ENCODE data around the gene FAM118A.

Gene FAM118A

DNA sequence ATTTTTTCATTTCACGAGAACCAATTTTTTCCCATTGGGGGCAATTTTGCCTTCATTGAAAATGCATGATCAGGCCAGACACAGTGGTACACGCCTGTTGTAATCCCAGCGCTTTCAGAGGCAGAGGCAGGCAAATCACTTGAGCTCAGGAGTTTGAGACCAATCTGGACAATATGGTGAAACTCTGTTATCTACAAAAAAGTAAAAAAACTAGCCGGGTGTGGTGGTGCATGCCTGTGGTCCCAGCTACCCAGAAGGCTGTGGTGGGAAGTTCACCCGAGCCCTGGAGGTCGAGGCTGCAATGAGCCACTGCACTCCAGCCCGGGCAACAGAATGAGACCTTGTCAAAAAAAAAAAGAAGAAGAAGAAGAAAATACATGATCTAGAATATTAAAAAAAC lies 44.2 kb upstream of the FAM118A start:
- H3K4me3 ChIP-seq (ENCODE audit: control insufficient read depth in 1 of 7, extremely low read depth in 1 of 7, insufficient read depth in 4 of 7, low read depth in 2 of 7, low read length in 6 of 7), result no peak overlapping the region
- ChIA-PET POLR2A (no interaction called here), CTCF (no interaction called here)
- no peak for DNase-seq
- H3K27ac ChIP-seq (ENCODE audit: insufficient read depth in 1 of 2, low read depth in 1 of 2, low read length in 2 of 2, poor library complexity in 1 of 2, severe bottlenecking in 2 of 2), result no peak overlapping the region
- WGBS (ENCODE audit: insufficient coverage), result 61% methylated on average over 3 of the region's 7 CpGs
- H3K36me3 ChIP-seq (ENCODE audit: control insufficient read depth in 4 of 4, insufficient read depth in 4 of 4, low read length in 3 of 4), result no peaks in the 10 kb centered on the region
- peaks cover 0 to 13% (median 7%) of the 10 kb centered on the region in 5 experiments for H3K27me3 ChIP-seq (replicated peaks in 2 of 5; ENCODE audit: control insufficient read depth in 4 of 5, insufficient read depth in 5 of 5, low read length in 4 of 5)
- peaks cover 0 to 39% (median 29%) of the 10 kb centered on the region in 4 experiments for H3K4me1 ChIP-seq (ENCODE audit: control extremely low read depth in 1 of 4, control insufficient read depth in 4 of 4, insufficient read depth in 4 of 4, low read length in 3 of 4)
- no peaks in the 10 kb centered on the region for H3K9me3 ChIP-seq (ENCODE audit: control extremely low read depth in 1 of 5, control insufficient read depth in 4 of 5, insufficient read depth in 2 of 5, low read depth in 1 of 5, low read length in 4 of 5)

DNA sequence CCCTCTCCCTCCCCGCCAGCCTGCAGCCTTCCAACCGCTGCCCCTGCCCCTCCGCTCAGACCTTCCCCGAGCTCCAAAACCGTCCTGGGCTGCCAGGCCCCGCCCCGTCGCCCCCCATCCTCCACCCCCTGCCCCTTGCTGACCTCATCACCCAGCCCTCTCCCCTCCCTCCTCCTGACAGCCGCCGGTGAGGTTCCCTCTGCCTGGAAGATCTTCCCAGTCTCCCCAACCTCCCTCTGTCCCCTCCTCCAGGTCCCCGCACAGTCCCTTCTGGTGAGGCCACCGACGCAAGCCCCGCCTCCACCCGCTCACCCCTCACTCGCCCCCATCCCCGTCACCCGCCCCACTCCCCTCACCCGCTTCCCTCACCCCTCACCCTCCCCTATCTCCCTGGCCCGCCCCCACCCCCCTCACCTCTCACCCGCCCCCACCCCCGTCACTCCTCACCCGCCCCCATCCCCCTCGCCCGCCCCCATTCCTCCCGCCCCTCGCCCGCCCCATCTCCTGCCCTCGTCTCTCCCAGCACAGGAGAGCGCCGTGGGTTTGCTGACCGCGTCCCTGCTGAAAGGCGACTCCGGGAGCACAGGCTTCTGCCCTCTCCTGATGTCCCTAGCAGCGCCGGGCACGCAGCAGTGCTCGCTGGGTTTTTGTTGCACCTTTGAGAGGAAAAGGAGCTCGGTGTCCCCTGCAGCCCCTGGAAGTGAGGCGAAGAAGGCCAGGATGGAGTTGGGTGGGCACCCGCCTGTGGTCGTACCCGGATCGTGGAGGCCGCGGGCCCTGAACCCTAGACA lies 41.4 kb upstream of the FAM118A start:
- 0% methylated on average over 19 of the region's 47 CpGs for WGBS (ENCODE audit: insufficient coverage)
- POLR2A ChIA-PET, result interaction anchor here (0.5 to 0.6 kb wide), 3 partner anchors 40 to 508 kb away, joined by 3 read pairs; no protein-coding TSS in a partner anchor
- Histone ChIP-seq H3K4me1 (ENCODE audit: control extremely low read depth in 1 of 4, control insufficient read depth in 4 of 4, insufficient read depth in 4 of 4, low read length in 3 of 4) (peaks cover 0 to 22% (median 22%) of the 10 kb centered on the region in 4 experiments), H3K27ac (ENCODE audit: insufficient read depth in 1 of 2, low read depth in 1 of 2, low read length in 2 of 2, poor library complexity in 1 of 2, severe bottlenecking in 2 of 2) (no peak overlapping the region), H3K27me3 (replicated peaks in 2 of 5; ENCODE audit: control insufficient read depth in 4 of 5, insufficient read depth in 5 of 5, low read length in 4 of 5) (peaks cover 0 to 17% (median 7%) of the 10 kb centered on the region in 5 experiments), H3K36me3 (ENCODE audit: control insufficient read depth in 4 of 4, insufficient read depth in 4 of 4, low read length in 3 of 4) (no peaks in the 10 kb centered on the region), H3K9me3 (ENCODE audit: control extremely low read depth in 1 of 5, control insufficient read depth in 4 of 5, insufficient read depth in 2 of 5, low read depth in 1 of 5, low read length in 4 of 5) (no peaks in the 10 kb centered on the region), H3K4me3 (ENCODE audit: control insufficient read depth in 1 of 7, extremely low read depth in 1 of 7, insufficient read depth in 4 of 7, low read depth in 2 of 7, low read length in 6 of 7) (peak overlapping the region; percentile 19 to 85 (median 69))
- DNase-seq, result peak in 2 of 3 donors; percentile 48 to 59
- CTCF ChIA-PET, result interaction anchor here (0.8 to 2.4 kb wide), 3 partner anchors 15 to 283 kb away, joined by 3 to 12 read pairs (median 4); no protein-coding TSS in a partner anchor

DNA sequence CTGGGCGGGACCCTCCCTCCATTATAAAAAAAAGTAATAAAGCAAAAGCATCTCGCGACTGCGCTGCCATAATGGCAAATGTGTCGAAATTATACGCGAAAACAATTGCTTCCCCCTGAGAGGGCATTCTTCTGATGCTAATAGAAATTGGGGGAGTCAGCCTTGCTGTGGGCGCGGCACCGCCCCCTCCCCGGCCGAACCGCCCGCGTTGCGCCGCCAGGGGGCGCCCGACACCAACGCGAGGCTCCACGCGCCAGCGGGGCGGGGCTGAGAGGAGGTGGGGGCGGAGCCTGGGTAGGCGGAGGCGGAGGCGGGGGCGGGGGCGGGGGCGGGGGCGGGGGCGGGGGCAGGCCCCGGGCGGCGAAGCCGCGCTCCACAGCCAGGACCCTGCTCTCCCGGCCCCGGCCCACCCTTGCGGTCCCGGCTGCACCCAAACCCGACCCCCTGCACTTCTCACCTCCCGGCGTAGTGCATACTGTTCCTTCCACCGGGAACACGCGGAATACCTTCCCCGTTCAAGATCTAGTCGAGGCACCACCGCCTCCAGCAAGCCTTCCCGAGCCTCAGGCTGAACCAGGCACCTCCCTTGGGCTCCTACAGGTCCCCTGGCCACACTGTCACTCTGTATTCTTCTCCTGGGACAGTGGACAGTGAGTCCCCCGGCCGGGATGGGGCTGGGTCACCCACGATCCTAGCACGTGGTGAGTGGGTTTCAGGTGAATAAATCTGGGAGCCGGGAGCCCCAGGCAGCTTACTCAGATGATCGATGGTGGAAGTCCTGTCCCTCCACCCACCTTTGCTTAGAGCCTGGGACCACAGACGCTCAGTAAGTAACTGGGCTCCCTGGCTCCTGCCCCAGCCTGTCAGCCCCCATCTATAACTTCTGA lies 40.5 kb upstream of the FAM118A start:
- H3K27ac ChIP-seq (ENCODE audit: insufficient read depth in 1 of 2, low read depth in 1 of 2, low read length in 2 of 2, poor library complexity in 1 of 2, severe bottlenecking in 2 of 2), result no peak overlapping the region
- ChIA-PET CTCF (interaction anchor here (2.4 to 2.8 kb wide), 2 partner anchors 165 to 168 kb away, joined by 9 to 12 read pairs; no protein-coding TSS in a partner anchor), POLR2A (interaction anchor here (0.6 kb wide), 1 partner anchor 507 kb away, joined by 3 read pairs; no protein-coding TSS in a partner anchor)
- peaks cover 0 to 17% (median 7%) of the 10 kb centered on the region in 5 experiments for H3K27me3 ChIP-seq (replicated peaks in 2 of 5; ENCODE audit: control insufficient read depth in 4 of 5, insufficient read depth in 5 of 5, low read length in 4 of 5)
- no peaks in the 10 kb centered on the region for H3K9me3 ChIP-seq (ENCODE audit: control extremely low read depth in 1 of 5, control insufficient read depth in 4 of 5, insufficient read depth in 2 of 5, low read depth in 1 of 5, low read length in 4 of 5)
- peak overlapping the region in 6 of 7 experiments; percentile 65 to 85 (median 70) for H3K4me3 ChIP-seq (ENCODE audit: control insufficient read depth in 1 of 7, extremely low read depth in 1 of 7, insufficient read depth in 4 of 7, low read depth in 2 of 7, low read length in 6 of 7)
- H3K36me3 ChIP-seq (ENCODE audit: control insufficient read depth in 4 of 4, insufficient read depth in 4 of 4, low read length in 3 of 4), result no peaks in the 10 kb centered on the region
- DNase-seq, result peak; percentile 72 to 90 (median 85)
- H3K4me1 ChIP-seq (ENCODE audit: control extremely low read depth in 1 of 4, control insufficient read depth in 4 of 4, insufficient read depth in 4 of 4, low read length in 3 of 4), result peaks cover 0 to 15% (median 14%) of the 10 kb centered on the region in 4 experiments
- WGBS (ENCODE audit: insufficient coverage), result 2% methylated on average over 23 of the region's 60 CpGs

DNA sequence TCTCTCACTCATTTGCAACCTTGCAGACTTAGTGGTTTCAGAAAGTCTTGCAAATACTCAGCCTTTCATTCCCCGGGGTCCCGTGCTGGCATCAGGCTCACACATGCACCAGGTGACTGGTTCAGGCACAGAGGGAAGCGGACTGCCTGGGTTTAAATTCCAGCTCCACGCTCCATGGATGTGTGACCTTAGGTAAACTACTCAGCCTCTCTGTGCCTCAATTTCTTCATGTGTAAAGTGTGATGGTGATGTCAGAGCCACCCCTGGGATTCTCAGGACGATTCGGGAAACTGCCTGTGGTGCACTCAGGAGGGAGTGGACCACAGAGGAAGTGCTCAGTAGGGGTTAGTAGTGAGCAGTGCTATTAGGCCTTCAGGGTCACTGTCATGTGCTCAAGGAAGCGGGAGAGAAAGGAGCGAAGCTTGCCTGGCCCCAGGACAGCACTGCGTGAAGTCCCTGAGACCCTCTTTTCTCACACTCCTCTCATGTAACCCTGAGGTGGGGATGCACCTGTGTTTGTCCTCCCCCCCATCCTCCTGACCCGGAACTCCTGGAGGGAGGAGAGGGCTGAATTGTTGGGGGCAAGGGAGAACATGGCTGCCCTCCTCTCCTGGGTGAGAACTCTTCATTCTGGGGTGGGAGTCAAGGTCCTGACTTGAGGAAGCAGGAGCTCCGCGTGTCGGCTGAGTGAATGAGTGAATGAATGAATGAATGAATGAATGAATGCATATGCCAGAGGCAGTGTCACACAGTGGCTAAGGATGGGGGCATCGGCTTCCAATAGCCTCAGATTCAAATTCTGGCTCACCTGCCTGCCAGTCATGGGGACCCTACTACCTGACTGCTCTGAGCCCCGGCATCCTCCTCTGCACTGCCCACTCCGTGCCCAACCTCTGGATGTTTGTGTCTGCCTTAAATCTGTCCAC lies 39.4 kb upstream of the FAM118A start:
- no peak overlapping the region for H3K4me3 ChIP-seq (ENCODE audit: control insufficient read depth in 1 of 7, extremely low read depth in 1 of 7, insufficient read depth in 4 of 7, low read depth in 2 of 7, low read length in 6 of 7)
- H3K9me3 ChIP-seq (ENCODE audit: control extremely low read depth in 1 of 5, control insufficient read depth in 4 of 5, insufficient read depth in 2 of 5, low read depth in 1 of 5, low read length in 4 of 5), result no peaks in the 10 kb centered on the region
- CTCF ChIA-PET, result interaction anchor here (1.2 to 2.8 kb wide), 4 partner anchors 12 to 167 kb away, joined by 5 to 12 read pairs (median 7); partner anchors contain the start of gene UPK3A
- peaks cover 0 to 15% (median 13%) of the 10 kb centered on the region in 4 experiments for H3K4me1 ChIP-seq (ENCODE audit: control extremely low read depth in 1 of 4, control insufficient read depth in 4 of 4, insufficient read depth in 4 of 4, low read length in 3 of 4)
- no peak overlapping the region for H3K27ac ChIP-seq (ENCODE audit: insufficient read depth in 1 of 2, low read depth in 1 of 2, low read length in 2 of 2, poor library complexity in 1 of 2, severe bottlenecking in 2 of 2)
- POLR2A ChIA-PET, result no interaction called here
- DNase-seq, result no peak
- no peaks in the 10 kb centered on the region for H3K36me3 ChIP-seq (ENCODE audit: control insufficient read depth in 4 of 4, insufficient read depth in 4 of 4, low read length in 3 of 4)
- WGBS (ENCODE audit: insufficient coverage), result 75% methylated on average over 13 of the region's 16 CpGs
- H3K27me3 ChIP-seq (replicated peaks in 2 of 5; ENCODE audit: control insufficient read depth in 4 of 5, insufficient read depth in 5 of 5, low read length in 4 of 5), result peaks cover 0 to 17% (median 7%) of the 10 kb centered on the region in 5 experiments

DNA sequence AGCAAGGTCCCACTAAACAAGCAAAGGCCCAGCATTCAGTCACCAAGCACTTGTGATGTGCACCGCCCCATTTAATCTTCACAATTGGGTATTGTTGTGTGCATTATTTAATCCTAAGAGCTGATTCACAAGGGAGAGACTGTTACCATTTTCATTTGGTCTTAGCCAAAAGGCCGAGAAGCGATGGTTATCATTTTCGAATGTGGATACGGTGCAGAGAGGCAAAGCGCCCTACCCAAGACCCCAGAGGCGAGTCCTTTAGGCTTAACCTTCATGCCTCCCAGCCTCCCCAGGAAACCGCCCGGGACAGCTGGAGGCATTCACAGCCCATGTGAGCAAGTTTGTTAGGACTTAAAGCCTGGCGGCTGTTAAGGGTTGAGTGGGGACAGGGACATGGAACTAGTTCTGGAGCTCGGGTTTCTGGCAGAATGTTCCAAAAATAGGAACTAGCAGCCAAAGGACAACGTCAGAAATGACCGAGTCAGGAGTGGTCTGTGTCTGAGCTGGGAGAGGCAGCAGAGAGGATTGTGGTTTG lies 38.0 kb upstream of the FAM118A start:
- Histone ChIP-seq H3K27me3 (replicated peaks in 2 of 5; ENCODE audit: control insufficient read depth in 4 of 5, insufficient read depth in 5 of 5, low read length in 4 of 5) (peaks cover 0 to 17% (median 7%) of the 10 kb centered on the region in 5 experiments), H3K9me3 (ENCODE audit: control extremely low read depth in 1 of 5, control insufficient read depth in 4 of 5, insufficient read depth in 2 of 5, low read depth in 1 of 5, low read length in 4 of 5) (no peaks in the 10 kb centered on the region), H3K4me3 (ENCODE audit: control insufficient read depth in 1 of 7, extremely low read depth in 1 of 7, insufficient read depth in 4 of 7, low read depth in 2 of 7, low read length in 6 of 7) (no peak overlapping the region), H3K4me1 (ENCODE audit: control extremely low read depth in 1 of 4, control insufficient read depth in 4 of 4, insufficient read depth in 4 of 4, low read length in 3 of 4) (peaks cover 0 to 15% (median 13%) of the 10 kb centered on the region in 4 experiments), H3K27ac (ENCODE audit: insufficient read depth in 1 of 2, low read depth in 1 of 2, low read length in 2 of 2, poor library complexity in 1 of 2, severe bottlenecking in 2 of 2) (no peak overlapping the region), H3K36me3 (ENCODE audit: control insufficient read depth in 4 of 4, insufficient read depth in 4 of 4, low read length in 3 of 4) (no peaks in the 10 kb centered on the region)
- ChIA-PET CTCF (interaction anchor here (1.1 to 2.8 kb wide), 4 partner anchors 10 to 162 kb away, joined by 3 to 9 read pairs (median 4); no protein-coding TSS in a partner anchor), POLR2A (interaction anchor here (0.7 kb wide), 1 partner anchor 46 kb away, joined by 3 read pairs; no protein-coding TSS in a partner anchor)
- DNase-seq, result no peak
- WGBS (ENCODE audit: insufficient coverage), result 77% methylated on average over 13 of the region's 13 CpGs

DNA sequence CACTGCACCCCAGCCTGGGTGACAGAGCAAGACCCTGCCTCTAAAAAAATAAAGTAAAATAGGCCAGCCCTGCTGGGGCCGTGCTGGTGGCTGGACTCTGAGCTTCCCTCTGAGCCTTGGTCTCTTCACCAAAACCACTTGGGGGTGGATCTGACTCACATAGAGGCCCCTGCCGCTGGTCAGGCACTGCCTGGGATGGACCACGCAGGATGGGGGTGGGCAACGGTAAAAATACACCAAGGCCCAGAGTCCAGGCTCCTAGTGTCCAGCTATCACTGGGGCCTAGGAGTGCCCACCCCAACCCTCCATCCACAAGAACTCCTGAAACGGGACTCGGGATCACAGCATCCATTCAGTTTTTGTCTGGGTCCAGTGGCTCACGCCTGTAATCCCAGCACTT lies 37.2 kb upstream of the FAM118A start:
- 96% methylated on average over 7 of the region's 7 CpGs for WGBS (ENCODE audit: insufficient coverage)
- Histone ChIP-seq H3K4me1 (ENCODE audit: control extremely low read depth in 1 of 4, control insufficient read depth in 4 of 4, insufficient read depth in 4 of 4, low read length in 3 of 4) (peaks cover 0 to 15% (median 13%) of the 10 kb centered on the region in 4 experiments), H3K36me3 (ENCODE audit: control insufficient read depth in 4 of 4, insufficient read depth in 4 of 4, low read length in 3 of 4) (no peaks in the 10 kb centered on the region), H3K27ac (ENCODE audit: insufficient read depth in 1 of 2, low read depth in 1 of 2, low read length in 2 of 2, poor library complexity in 1 of 2, severe bottlenecking in 2 of 2) (no peak overlapping the region), H3K4me3 (ENCODE audit: control insufficient read depth in 1 of 7, extremely low read depth in 1 of 7, insufficient read depth in 4 of 7, low read depth in 2 of 7, low read length in 6 of 7) (no peak overlapping the region), H3K9me3 (ENCODE audit: control extremely low read depth in 1 of 5, control insufficient read depth in 4 of 5, insufficient read depth in 2 of 5, low read depth in 1 of 5, low read length in 4 of 5) (no peaks in the 10 kb centered on the region), H3K27me3 (replicated peaks in 2 of 5; ENCODE audit: control insufficient read depth in 4 of 5, insufficient read depth in 5 of 5, low read length in 4 of 5) (peaks cover 0 to 17% (median 7%) of the 10 kb centered on the region in 5 experiments)
- POLR2A ChIA-PET, result no interaction called here
- CTCF ChIA-PET, result interaction anchor here (1.1 to 2.8 kb wide), 3 partner anchors 10 to 161 kb away, joined by 3 to 9 read pairs (median 5); no protein-coding TSS in a partner anchor
- DNase-seq, result no peak
